Adrenal gland (tissue), 5 donors: ENCODE data around the gene NRXN2.

Experiments
- POLR2A ChIP-seq, 2 donors: fragments of 450-650 bp; IDR thresholded peaks; one replicate each; pipeline ENCODE4 v1.6.1; 2017; ENCODE audit warnings: antibody characterized with exemption in 2 of 2, mild to moderate bottlenecking in 2 of 2, moderate library complexity in 1 of 2
- TF ChIP-seq, protein P1 (sequence below), 6 experiments: fragments of 450-650 bp in 4 of 6; fragments of 200-600 bp in 2 of 6; sonication (generic) in 1 of 6; IDR thresholded peaks; 1 replicate in 5 of 6; 2 replicates in 1 of 6; pipeline versions ENCODE4 v1.5.1 to v1.8.0; 2016 to 2021; ENCODE audit warnings: antibody characterized with exemption in 6 of 6, mild to moderate bottlenecking in 2 of 6, moderate library complexity in 1 of 6
- donor health status: DM: no; HTN: no; CAD: no.

DNA sequence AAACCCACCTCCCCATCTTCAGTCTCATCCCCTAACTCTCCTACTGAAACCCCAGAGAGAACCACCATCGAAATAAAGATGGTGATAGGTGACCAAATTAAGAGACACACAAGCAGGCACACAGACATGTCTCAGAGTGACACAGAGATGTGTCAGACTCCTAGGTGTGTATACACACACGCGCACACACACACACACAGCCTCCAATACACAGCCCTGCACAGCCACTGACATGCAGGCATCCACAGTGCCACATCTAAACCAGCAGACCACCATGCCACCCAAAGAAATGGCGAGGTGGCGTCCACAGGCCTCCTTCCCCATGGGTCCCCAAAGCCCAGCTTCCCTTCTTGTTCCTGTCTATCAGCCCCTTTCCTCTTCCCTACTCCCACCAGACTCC, 27.4 kb downstream of the NRXN2 start:
- TF ChIP-seq, protein P1, sequence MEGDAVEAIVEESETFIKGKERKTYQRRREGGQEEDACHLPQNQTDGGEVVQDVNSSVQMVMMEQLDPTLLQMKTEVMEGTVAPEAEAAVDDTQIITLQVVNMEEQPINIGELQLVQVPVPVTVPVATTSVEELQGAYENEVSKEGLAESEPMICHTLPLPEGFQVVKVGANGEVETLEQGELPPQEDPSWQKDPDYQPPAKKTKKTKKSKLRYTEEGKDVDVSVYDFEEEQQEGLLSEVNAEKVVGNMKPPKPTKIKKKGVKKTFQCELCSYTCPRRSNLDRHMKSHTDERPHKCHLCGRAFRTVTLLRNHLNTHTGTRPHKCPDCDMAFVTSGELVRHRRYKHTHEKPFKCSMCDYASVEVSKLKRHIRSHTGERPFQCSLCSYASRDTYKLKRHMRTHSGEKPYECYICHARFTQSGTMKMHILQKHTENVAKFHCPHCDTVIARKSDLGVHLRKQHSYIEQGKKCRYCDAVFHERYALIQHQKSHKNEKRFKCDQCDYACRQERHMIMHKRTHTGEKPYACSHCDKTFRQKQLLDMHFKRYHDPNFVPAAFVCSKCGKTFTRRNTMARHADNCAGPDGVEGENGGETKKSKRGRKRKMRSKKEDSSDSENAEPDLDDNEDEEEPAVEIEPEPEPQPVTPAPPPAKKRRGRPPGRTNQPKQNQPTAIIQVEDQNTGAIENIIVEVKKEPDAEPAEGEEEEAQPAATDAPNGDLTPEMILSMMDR (IDR thresholded peaks at IDR 0.05), result no peak
- TF ChIP-seq POLR2A (IDR thresholded peaks at IDR 0.05), result no peak
